Peyer's patch (tissue), 4 donors: Measurements from ENCODE around the gene RAPGEF5. TPM values are rescaled to one million over a fixed set of nuclear protein-coding genes. Genes with fewer than 3 reads are reported as not detected.

Experiments
- DNase-seq, 3 donors: peaks; one replicate each; pipeline ENCODE4 v3.0.0-alpha.2; 2017 to 2019
- H3K27ac ChIP-seq, 4 donors: fragments of 200-600 bp; sonication (generic); one replicate each; pipeline ENCODE4 v1.5.1; 2016 to 2019
- H3K27me3 ChIP-seq, 2 donors: fragments of 200-600 bp; sonication (generic); one replicate each; pipeline ENCODE4 v1.5.1; 2019
- H3K36me3 ChIP-seq, 3 donors: fragments of 200-600 bp; sonication (generic); one replicate each; pipeline ENCODE4 v1.5.1; 2016 to 2019
- H3K4me1 ChIP-seq, 4 donors: fragments of 200-600 bp; sonication (generic); one replicate each; pipeline ENCODE4 v1.5.1; 2016 to 2019
- H3K4me3 ChIP-seq, 4 donors: fragments of 200-600 bp; sonication (generic); 1 replicate in 3 of 4; 2 replicates in 1 of 4; pipeline ENCODE4 v1.5.1; 2016 to 2019; ENCODE audit warnings: mild to moderate bottlenecking in 1 of 4
- H3K9me3 ChIP-seq, 4 donors: fragments of 200-600 bp; sonication (generic); one replicate each; pipeline ENCODE4 v1.5.1; 2016 to 2019; ENCODE audit warnings: mild to moderate bottlenecking in 1 of 4
- CTCF ChIP-seq, 6 experiments: fragments of 450-650 bp in 4 of 6; fragments of 200-600 bp in 2 of 6; sonication (generic) in 1 of 6; IDR thresholded peaks; one replicate each; pipeline ENCODE4 v1.5.1; 2017 to 2019; ENCODE audit warnings: antibody characterized with exemption in 6 of 6, mild to moderate bottlenecking in 3 of 6, moderate library complexity in 1 of 6
- POLR2A ChIP-seq, 2 donors: fragments of 450-650 bp; IDR thresholded peaks; one replicate each; pipeline ENCODE4 v1.5.1; 2017; ENCODE audit warnings: antibody characterized with exemption in 2 of 2, mild to moderate bottlenecking in 2 of 2, moderate library complexity in 2 of 2
- total RNA-seq, 4 donors: library from RNA; depleted of rRNA; stranded (reverse); fragments of >200 nt; gene quantifications; one replicate each; pipeline ENCODE4 v1.1.0, GENCODE V29; 2016

Gene RAPGEF5
- total RNA-seq, 4 donors from 2014 or later: 92.8 to 144 (median 111) TPM

- Histone ChIP-seq H3K27me3 (no peaks in the 10 kb centered on the region), H3K27ac (no peak overlapping the region), H3K4me1 (no peaks in the 10 kb centered on the region), H3K9me3 (no peaks in the 10 kb centered on the region), H3K36me3 (no peaks in the 10 kb centered on the region), H3K4me3 (no peak overlapping the region)
- TF ChIP-seq CTCF (IDR thresholded peaks at IDR 0.05): no peak
- no peak for TF ChIP-seq POLR2A (IDR thresholded peaks at IDR 0.05)
- no peak for DNase-seq
These were observed 108.7 kb downstream of the RAPGEF5 start for GRCh38 chr7:22248111-22248809.

- TF ChIP-seq POLR2A (IDR thresholded peaks at IDR 0.05): no peak
- Histone ChIP-seq H3K4me1 (no peaks in the 10 kb centered on the region), H3K4me3 (no peak overlapping the region), H3K27ac (no peak overlapping the region), H3K9me3 (no peaks in the 10 kb centered on the region), H3K27me3 (no peaks in the 10 kb centered on the region), H3K36me3 (no peaks in the 10 kb centered on the region)
- DNase-seq: no peak
These were observed 115.1 kb downstream of the RAPGEF5 start for GRCh38 chr7:22241805-22242390.

GRCh38 chr7:22240904-22241571 is 115.9 kb downstream of the RAPGEF5 start:
- Histone ChIP-seq H3K27me3 (no peaks in the 10 kb centered on the region), H3K9me3 (no peaks in the 10 kb centered on the region), H3K27ac (no peak overlapping the region), H3K4me1 (no peaks in the 10 kb centered on the region), H3K4me3 (no peak overlapping the region), H3K36me3 (no peaks in the 10 kb centered on the region)
- no peak for TF ChIP-seq POLR2A (IDR thresholded peaks at IDR 0.05)
- TF ChIP-seq CTCF (IDR thresholded peaks at IDR 0.05): no peak
- no peak for DNase-seq

GRCh38 chr7:22238354-22239311 is 118.3 kb downstream of the RAPGEF5 start:
- H3K4me1 ChIP-seq: no peaks in the 10 kb centered on the region
- TF ChIP-seq POLR2A (IDR thresholded peaks at IDR 0.05) (no peak), CTCF (IDR thresholded peaks at IDR 0.05) (no peak)
- H3K27ac ChIP-seq: no peak overlapping the region
- no peak for DNase-seq
- H3K36me3 ChIP-seq: no peaks in the 10 kb centered on the region
- no peaks in the 10 kb centered on the region for H3K27me3 ChIP-seq
- no peaks in the 10 kb centered on the region for H3K9me3 ChIP-seq
- H3K4me3 ChIP-seq: no peak overlapping the region

GRCh38 chr7:22235134-22235533 is 121.8 kb downstream of the RAPGEF5 start:
- Histone ChIP-seq H3K27me3 (no peaks in the 10 kb centered on the region), H3K36me3 (no peaks in the 10 kb centered on the region), H3K4me1 (no peaks in the 10 kb centered on the region), H3K27ac (no peak overlapping the region), H3K4me3 (no peak overlapping the region), H3K9me3 (no peaks in the 10 kb centered on the region)
- DNase-seq: no peak
- TF ChIP-seq POLR2A (IDR thresholded peaks at IDR 0.05) (no peak), CTCF (IDR thresholded peaks at IDR 0.05) (no peak)
